D721Med (cell line): ENCODE results near the gene MTERF1.

Source experiments
- DNase-seq: peaks from one replicate; pipeline ENCODE4 v3.0.0; 2011; ENCODE audit warnings: low spot score; ENCODE audit not compliant: insufficient read length
- FAIRE-seq: peaks from 2 replicates; lab custom pipeline; 2011; peaks lifted over from hg19 to GRCh38; lab: Jason Lieb, UNC
- TF ChIP-seq, protein P1 (sequence below): IDR thresholded peaks from 2 replicates; pipeline ENCODE4 v1.5.1; 2012; ENCODE audit warnings: mild to moderate bottlenecking, control low read depth; ENCODE audit not compliant: insufficient read depth; ENCODE audit errors: missing control alignments

The MTERF1 gene

DNA sequence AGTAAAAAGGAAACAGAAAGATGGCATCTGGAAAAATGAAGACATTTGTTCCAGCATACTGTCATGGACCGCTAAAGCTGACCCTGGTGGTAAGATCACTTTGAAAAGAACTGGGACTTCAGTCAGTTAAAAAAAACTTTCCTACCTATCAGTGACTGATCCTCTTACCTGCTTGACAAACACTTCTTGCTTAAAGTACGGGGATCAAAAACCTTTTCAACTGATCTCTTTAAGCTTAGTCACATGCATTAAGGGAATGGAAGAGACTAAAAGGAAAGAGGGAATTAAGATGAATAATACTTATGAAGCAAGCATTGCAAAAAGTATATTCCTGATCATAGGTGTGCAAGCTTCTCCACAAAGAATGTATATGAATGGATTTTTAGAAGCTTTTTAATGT, 42.1 kb downstream of the MTERF1 start:
- TF ChIP-seq, protein P1, sequence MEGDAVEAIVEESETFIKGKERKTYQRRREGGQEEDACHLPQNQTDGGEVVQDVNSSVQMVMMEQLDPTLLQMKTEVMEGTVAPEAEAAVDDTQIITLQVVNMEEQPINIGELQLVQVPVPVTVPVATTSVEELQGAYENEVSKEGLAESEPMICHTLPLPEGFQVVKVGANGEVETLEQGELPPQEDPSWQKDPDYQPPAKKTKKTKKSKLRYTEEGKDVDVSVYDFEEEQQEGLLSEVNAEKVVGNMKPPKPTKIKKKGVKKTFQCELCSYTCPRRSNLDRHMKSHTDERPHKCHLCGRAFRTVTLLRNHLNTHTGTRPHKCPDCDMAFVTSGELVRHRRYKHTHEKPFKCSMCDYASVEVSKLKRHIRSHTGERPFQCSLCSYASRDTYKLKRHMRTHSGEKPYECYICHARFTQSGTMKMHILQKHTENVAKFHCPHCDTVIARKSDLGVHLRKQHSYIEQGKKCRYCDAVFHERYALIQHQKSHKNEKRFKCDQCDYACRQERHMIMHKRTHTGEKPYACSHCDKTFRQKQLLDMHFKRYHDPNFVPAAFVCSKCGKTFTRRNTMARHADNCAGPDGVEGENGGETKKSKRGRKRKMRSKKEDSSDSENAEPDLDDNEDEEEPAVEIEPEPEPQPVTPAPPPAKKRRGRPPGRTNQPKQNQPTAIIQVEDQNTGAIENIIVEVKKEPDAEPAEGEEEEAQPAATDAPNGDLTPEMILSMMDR: no peak
- no peak for FAIRE-seq

DNA sequence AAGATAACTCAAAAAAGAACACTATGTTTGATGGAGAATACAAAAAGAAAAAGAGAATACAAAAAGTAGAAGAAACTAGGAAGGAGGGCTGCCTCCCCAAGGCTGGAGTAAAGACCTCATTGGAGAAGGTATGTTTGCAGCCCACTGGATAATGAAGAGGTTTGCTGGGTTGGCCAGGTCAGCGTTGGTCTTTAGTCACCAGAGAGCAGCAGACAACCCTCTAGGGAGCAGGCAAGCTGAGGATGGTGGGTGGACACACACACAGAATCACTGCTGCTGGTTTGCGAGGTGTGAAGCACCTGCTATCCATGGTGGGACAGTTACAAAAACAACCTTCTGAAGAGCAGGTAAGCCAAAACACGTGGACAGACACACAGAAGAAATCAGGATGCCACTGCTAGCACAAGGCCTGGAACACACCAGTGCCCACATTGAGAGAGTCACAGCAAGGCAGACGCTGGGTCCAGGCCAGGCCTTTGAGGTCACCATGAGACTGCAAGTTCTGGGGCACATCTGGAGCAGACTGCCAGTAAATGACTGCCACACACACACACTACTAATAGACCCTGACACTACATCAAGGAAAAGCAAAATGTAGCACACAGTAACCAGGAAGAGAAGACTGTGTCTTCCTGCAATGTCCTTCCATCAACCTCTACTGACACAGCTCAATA, 43.0 kb downstream of the MTERF1 start:
- TF ChIP-seq, protein P1: no peak
- DNase-seq (no peak), FAIRE-seq (no peak)

More for the DNA sequence above, 42.1 kb downstream of the MTERF1 start:
- no peak for DNase-seq

DNA sequence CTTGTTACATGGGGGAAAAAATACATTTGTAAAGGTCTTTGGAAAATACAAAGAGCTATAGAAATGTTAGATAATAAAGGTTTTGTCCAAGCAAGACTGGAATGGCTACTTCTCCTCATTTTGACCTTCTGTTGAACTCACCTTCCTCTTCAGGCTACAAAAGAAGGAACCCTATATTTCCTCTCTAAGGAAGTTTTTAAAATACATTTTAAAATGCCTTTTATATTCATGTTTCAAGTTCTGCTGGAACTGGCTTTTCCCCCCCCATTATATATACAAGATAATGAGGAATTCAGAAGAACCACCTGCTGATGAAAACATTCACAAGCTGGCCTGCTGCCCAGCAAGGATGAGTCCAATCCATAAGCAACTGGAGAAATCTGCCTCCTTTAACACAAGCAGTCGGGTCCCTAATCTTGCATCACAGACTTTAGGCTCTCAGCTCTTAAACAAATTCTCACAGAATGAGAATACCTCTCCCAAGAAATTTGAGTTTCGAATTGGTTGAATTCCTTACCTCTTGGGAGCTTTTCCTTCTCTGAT, 44.6 kb downstream of the MTERF1 start:
- DNase-seq (no peak), FAIRE-seq (no peak)
- TF ChIP-seq, protein P1: no peak

DNA sequence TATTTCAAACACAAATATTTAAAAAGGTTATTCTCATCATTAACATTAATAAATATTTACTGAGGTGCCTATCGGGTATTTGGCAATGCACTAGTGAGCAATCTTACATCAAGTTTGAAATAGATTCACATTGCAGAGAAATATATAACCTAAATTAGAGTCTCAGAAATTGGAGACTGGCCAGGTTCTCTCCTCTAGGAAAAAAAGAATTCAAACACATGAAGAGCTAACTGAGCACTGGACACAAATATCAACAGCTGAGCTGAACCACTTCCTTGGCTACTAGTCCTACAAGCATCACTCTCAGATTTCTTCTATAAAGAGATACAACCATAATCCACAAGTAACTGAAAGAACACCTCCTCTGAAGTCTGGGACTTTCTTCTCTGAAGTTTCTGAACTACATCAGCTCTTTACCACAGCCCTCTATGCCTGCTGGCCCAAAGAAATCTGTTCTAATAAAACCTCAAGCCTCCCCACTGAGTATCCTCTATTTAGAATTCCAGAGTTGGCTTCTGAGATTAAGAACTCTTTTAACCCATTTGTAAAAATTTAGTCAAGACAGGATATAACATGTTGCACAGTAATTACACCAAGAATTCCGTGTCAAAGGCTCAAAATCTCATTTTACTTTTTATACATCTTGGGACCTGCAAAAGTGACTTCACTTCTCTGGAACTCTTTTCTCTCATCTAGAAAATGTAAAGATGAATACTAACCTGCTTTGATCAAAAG, 45.2 kb downstream of the MTERF1 start:
- DNase-seq (no peak), FAIRE-seq (no peak)
- TF ChIP-seq, protein P1: no peak

DNA sequence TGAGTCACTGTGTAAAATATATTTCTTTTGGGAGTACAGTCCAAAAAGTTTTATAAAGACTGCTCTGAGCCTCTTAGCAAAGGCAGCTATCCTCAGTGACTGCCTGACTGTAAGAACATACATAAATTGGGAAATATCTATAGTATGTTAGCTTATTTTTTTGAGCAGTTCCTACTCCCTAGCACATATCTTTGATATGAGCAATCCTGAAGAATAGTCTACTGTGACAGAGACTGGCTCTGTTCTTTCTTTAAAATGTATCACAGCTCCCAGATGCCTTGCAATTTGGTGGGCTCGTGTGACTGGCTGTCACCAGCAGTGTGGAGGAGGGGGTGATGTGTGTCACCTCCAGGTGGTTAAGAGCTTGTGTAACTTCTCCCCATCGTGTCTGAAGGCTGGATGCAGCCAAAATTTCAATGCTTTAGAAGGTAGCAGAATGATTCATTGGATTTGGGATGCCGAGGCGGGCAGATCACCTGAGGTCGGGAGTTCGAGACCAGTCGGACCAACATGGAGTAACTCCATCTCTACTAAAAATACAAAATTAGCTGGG, 47.9 kb downstream of the MTERF1 start:
- FAIRE-seq (no peak), DNase-seq (no peak)
- TF ChIP-seq, protein P1: no peak

DNA sequence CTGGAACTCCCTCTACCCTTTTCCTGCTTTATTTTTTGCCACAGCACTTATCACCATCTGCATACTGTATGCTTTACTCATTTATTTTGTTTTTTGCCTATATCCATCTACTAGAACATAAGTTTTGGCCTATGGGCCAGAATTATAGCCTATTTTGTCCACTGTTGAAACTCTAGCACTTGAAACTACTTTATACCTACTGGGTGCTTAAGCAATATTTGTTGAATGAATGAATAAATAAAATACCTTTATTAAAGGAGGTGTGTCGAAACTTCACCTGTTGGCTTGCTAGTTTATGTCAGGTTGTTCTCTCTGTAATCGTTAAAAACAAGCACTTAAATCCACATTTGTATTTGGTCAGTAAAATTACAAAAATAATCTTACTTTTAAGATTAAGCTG, 53.3 kb downstream of the MTERF1 start:
- FAIRE-seq: no peak
- TF ChIP-seq, protein P1: no peak
- no peak for DNase-seq

DNA sequence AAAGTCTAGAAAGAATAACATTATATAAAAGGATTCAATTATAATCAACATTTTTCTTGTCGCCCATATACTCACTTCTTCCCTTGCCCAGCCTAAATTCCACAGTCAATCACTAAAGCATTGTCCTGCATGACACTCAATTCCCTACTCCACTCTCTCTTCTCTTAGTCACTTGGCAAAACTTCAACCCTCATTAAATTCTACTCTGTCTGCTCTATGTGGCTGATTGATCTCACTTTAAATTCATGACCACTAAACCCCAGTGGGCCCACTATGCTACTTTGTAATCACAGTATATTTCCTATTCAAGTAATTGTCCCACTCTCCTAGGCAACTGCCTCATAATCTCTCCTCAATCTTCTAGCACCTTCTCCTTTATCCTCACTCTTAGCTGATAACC, 54.1 kb downstream of the MTERF1 start:
- no peak for DNase-seq
- TF ChIP-seq, protein P1: no peak

More for the DNA sequence above, 54.1 kb downstream of the MTERF1 start:
- no peak for FAIRE-seq
